Prostate gland (tissue), 2 donors: ENCODE results near the gene METAP2.

ENCODE experiments used
- CTCF ChIP-seq, 4 experiments: fragments of 200-600 bp in 2 of 4; fragments of 450-650 bp in 2 of 4; sonication (generic) in 2 of 4; IDR thresholded peaks; 1 replicate in 3 of 4; 2 replicates in 1 of 4; pipeline ENCODE4 v1.5.1; 2016 to 2019; ENCODE audit warnings: antibody characterized with exemption in 4 of 4, mild to moderate bottlenecking in 2 of 4, moderate library complexity in 2 of 4
- POLR2A ChIP-seq: fragments of 450-650 bp; IDR thresholded peaks from one replicate; pipeline ENCODE4 v1.6.1; 2016; ENCODE audit warnings: antibody characterized with exemption, mild to moderate bottlenecking

- TF ChIP-seq CTCF (IDR thresholded peaks at IDR 0.05): no peak
- no peak for TF ChIP-seq POLR2A
Observed at GRCh38 chr12:95547522-95548055, 73.6 kb downstream of the METAP2 start.
